Measurements from ENCODE around the gene F8.

DNA sequence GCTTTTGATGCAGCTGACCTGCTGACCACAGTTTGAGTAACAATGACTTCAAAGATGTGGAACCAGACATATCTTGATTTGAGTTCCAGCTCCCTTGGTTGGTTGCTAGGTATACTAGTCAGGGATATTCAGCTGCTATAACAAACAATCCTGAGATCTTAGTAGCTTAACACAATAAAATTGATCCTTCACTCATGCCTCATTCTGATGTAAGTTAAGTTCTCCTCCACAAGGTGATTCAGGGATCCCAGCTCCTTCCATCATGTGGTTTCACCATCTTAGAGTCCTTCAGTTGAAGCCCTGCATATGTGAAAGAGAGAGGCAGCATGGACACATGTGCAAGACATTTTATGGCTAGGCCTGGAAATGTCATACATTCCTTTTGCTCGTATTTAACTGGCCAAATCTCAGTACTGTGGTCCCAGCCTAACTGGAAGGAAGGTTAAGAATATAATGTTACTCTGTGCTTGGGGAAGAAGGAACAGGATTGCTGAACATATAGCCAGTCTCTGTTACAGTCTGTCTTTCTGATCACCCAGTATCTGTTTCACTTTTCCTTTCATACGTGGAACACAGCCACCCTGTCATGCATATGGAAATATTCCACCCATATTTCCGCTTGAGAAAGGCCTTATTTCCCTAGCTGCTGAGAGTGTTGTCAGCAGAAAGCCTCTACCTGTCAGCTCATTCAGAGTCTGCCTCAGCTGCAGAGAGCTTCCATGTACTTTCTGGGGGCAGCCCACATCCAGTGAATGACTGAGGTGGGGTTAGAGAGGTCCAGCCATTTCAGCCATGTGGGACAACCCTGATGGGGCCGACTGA lies 195.1 kb downstream of the F8 start:
- TF ChIP-seq, protein P1, sequence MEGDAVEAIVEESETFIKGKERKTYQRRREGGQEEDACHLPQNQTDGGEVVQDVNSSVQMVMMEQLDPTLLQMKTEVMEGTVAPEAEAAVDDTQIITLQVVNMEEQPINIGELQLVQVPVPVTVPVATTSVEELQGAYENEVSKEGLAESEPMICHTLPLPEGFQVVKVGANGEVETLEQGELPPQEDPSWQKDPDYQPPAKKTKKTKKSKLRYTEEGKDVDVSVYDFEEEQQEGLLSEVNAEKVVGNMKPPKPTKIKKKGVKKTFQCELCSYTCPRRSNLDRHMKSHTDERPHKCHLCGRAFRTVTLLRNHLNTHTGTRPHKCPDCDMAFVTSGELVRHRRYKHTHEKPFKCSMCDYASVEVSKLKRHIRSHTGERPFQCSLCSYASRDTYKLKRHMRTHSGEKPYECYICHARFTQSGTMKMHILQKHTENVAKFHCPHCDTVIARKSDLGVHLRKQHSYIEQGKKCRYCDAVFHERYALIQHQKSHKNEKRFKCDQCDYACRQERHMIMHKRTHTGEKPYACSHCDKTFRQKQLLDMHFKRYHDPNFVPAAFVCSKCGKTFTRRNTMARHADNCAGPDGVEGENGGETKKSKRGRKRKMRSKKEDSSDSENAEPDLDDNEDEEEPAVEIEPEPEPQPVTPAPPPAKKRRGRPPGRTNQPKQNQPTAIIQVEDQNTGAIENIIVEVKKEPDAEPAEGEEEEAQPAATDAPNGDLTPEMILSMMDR (IDR thresholded peaks at IDR 0.05), result no peak
- no peak for TF ChIP-seq POLR2A (IDR thresholded peaks at IDR 0.05)
